ENCODE results near the gene LRRC45. TPM values are rescaled to one million over a fixed set of nuclear protein-coding genes. Genes with fewer than 3 reads are reported as not detected.

LRRC45 gene
- polyA plus RNA-seq, 1 donor: 8.4 TPM

DNA sequence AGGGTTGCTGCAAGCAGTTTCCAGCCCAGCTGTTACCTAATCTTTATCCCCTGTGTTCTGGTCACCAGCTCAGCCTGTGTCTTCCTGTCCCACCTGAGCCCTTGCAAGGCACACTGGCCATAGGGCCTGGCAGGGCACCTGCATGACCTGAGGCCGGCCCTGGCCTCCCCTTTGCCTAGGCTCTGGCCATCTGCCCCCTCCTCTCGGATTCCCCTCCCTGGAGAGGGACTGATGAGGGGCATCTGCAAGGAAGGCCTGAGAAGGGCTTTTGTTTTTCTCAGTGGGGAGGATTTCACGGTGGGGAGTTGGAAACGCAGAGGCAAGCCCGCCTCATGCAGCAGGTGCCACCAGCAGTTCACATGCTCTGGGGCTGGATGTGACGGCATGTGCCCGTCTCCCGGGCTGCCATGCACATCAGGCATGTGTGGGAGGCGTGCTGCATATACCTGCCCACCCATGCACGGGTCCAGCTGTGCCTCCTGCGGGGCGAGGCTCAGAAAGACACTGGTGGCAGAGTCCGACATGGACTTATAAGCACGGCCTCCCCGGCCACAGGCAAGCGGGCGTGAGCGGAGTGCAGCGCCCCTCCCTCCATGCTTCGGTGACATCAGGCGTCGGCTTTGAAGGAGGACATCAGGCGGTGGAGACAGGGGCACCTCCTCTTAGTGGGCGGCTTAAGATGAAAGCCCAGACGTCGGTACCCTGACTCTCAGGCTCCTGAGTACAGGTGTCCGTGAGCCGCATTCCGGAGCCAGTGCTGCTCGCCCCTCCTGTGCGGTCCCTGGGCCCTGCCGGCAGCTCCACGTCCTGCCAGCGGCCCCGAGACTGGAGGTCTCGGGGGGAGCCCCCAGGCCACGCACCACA, 29.1 kb upstream of the LRRC45 start:
- DNase-seq (ENCODE audit: low read depth): no peak

DNA sequence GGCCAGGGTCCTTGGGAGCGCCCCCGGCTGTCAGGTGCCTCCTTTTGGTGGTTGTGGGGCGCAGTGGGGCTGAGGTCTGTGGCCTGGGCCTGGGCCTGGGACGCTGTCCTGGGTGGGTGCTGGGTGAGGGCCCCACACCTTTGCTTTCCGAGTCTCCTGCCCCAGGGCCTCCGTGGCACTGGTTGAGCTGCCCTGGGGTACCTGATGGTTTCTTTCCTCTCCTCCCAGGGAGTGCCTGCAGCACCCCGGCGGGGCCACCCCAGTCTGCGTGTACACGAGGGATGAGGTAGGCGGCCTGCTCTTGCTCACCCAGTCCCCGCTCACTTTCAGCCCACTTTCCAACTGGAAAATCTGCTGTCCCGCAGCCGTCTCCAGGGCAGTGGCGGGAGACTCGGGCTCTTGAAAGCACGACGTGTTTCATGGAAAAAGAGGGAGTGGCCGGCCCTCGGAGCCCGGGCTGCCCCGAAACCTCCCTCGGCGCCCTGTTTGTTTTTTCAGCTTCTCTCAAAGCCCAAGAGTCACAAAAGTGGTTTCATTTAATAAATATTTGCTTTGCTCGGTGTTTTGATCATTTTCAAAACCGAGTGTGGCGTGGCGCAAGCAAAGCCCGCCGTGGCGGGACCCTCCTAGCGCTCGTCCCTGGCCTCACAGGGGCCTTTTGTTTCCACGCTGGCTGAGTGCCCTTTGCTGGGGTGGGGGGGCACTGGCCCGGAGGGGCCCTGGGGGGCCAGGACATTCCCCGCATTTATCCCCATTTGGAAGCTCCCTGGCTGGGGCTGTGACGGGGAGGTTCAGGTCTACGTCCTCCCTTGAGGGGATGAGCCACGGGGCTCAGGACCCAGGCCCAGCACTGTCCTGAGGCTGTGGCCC, 28.3 kb upstream of the LRRC45 start:
- DNase-seq (ENCODE audit: low read depth): no peak

DNA sequence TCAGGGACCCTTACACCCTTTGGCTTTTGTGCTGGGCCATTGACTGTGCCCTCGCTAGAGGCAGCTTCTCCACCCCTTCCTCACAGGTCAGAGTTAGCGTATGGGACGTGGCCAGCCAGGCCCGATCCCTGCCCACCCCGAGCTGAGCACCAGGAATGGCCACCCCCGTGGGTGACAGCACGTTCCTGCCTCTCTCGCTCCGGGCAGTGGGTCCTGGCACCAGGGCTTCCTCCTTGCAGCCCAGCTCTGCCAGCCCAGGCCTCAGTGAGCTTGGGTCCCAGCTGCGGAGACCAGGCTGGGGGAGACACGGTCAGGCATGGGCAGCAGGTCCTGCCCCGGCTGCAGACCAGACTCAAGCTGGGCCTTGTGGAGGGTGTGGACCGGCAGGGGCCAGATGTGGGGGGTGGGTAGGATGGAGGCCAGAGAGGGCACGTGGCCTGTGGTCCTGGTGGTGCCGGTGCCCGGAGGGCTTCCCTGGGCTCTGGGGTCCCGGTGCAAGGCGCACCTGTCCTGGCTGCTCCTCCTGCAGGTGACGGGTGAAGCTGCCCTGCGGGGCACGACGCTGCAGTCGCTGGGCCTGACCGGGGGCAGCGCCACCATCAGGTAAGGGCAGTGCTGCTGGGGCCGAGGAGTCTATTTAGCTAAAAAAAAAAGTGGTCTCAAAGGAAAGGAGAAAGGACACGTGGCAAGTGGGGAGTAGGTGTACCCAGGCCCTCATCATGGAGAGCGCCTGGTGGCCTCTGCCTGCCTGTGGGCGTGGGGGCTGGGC, 27.5 kb upstream of the LRRC45 start:
- DNase-seq (ENCODE audit: low read depth): no peak

DNA sequence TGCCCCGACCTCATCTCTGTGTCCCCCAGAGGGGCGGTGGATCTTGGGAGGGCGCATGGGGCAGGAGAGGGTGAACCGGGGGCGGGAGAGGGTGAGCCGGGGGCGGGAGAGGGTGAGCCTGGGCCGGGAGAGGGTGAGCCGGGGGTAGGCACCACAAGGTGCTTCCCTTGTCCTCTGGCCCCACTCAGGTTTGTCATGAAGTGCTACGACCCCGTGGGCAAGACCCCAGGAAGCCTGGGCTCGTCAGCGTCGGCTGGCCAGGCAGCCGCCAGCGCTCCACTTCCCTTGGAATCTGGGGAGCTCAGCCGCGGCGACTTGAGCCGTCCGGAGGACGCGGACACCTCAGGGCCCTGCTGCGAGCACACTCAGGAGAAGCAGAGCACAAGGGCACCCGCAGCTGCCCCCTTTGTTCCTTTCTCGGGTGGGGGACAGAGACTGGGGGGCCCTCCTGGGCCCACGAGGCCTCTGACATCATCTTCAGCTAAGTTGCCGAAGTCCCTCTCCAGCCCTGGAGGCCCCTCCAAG, 26.8 kb upstream of the LRRC45 start:
- DNase-seq (ENCODE audit: low read depth): no peak

DNA sequence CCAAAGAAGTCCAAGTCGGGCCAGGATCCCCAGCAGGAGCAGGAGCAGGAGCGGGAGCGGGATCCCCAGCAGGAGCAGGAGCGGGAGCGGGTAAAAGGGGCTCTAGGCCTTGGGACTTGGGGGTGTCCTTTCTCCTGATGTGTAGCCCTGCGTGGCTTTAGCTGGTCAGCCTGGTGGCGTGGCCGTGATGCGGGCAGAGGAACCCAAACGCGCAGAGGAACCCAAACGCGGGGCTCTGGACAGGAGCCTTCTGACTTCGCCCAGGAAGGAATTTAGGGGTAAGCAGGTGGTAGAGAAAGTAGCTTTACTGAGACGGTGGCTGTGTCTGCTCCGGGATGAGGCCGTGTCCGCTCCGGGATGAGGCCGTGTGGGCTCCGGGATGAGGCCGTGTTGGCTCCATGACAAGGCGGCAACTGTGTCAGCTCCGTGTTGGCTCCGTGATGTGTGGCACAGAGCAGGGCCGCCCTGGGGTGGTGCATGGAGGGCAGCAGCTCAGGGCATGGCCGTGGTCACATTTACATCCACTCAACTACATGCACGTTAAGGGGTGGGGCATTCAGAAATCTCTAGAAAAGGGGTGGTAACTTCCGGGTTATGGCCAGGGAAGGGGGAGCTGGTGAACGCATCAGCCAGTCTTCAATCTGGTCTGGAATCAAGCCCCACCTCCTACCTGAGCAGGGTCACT, 26.2 kb upstream of the LRRC45 start:
- no peak for DNase-seq (ENCODE audit: low read depth)

DNA sequence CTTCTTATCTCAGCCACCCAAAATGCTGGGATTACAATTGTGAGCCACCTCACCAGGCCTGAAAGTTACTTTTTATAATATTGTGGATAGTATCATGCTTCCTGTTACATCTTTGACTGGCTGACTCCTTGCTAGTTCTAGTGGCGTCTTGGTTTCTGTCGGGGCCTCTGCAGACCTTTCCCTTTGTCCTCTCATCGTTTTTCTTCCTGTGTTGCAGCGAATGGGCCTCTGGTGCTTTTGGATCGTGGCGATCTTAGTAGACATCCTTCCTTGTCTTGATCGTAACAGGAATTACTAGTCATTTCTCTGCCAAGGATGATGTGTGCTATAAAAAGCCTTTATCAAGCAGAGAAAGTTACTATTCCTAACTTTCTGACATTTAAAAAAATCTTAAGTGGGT, 24.9 kb upstream of the LRRC45 start:
- DNase-seq (ENCODE audit: low read depth): no peak

DNA sequence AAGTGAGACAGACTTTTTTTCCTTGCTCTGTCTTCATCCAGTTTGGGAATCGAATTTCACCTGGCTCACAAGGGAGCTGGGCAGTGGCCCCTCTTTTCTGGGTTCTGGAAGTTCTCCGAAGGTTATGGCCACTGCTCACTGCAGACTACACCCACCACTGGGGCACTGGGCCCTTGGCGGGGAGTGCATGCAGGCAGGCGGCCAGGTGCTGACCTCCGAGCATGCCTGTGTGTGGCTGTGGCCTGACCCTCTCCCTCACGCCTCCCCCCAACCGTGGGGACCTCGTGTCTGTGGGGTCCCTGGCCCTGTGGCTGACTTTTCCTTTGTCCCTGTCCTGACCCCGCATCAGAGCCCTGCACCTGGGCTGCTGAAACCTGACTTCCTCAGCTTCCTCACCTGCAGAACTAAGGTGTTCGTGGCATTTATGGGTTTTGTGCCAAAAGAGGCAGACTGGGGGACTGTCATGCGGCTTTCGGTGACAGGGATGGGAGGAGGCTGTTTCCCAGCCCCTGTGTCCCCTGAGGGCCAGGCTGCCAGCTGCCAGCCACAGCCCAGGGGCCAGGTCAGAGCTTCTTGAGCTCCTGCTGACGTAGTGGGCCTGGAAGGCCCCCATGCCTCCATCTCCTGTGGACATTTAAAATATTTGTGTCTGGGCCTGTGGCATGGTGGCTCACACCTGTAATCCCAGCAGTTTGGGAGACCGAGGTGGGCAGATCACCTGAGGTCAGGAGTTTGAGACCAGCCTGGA, 24.2 kb upstream of the LRRC45 start:
- no peak for DNase-seq (ENCODE audit: low read depth)

DNA sequence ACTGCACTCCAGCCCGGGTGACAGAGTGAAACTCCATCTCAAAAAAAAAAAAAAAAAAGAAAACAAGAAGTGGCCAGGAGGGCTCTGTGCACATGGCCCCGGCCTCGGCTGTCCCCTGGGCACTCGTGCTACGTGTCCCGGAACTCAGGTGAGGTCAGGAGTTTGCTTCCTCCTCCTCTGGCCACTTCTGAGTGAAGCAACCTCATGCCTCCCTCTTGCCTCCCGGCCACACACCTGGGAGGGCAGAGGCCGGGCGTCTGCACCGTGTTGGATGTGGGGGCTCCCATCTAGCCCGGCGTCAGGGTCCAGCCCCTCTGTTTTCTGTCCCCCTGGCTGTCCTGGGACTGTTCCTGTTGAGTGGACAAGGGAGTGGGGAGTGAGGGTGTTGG, 23.5 kb upstream of the LRRC45 start:
- DNase-seq (ENCODE audit: low read depth): no peak

DNA sequence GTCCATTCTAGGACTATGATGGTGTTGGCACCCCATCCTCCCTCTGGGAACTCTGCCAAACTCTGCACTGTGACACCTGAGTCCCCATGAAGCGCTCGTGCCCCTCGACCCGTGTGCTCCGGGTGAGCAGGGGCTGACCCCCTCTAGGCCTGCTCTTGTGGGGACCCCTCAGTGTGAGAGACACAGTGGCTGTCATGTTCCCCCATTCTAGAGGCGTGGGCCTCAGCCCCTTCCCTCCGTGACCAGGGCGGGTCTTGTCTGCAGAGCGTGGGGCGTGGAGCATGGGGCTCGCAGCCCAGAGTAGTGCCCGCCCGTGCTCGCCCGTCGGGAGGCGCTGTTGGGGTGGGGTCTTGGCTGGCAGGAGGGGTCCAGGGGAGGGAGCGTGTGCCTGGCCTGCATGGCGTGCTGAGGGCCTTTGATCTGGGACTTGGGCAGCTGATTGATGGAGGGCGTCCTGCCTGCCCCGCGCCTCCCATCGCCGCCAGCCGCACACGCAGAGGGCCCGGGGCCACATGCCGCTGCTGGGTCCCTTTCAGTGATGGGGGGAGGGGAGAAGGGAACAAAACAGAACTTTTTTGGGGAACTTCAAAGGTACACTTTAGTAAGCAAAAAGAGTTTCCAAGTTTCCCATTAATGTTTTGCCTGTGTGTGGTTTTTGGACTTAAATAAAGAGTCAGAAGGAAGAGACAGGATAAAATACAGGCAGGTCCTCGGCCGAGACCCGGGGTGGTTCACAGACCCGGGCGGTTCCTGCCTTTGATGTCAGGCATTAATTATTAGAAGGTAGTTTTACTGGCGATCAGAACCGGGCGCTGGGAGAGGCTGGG, 22.9 kb upstream of the LRRC45 start:
- DNase-seq (ENCODE audit: low read depth): no peak

DNA sequence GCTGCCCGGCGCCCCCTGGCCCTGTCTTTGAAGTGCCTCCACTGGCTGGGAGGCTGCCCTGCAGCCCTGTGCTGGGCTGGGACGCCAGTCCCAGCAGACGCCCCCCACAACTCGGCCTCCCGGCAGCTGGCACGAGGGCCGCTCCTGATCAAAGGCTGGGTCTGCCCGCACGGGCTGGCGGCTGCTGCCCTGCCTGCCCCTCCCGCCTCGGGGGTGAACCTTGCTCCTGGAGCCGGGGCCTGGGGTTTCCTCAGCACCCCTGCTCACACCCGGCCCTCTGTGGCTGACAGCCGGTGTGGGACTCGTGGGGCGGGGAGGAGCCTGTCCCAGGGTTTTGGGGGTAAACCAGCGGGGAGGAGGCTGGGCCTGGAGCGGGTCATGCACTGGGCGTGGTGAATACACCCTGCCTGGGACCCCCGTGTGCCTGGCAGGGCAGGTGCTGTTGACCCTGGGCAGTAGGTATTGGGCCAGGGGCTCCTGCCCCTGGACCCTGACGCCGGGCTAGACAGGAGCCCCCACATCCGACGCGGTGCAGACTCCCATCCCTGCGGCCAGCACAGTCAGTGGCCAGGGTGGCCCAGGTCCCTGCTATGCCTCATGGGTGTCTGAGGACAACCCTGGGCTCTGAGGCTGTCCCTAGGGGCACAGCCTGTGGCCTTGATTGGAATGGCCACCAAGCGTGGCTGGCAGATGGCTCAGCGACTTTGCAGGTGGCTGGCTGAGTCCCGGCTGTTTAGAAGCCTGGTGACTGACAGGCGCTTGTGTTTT, 22.1 kb upstream of the LRRC45 start:
- DNase-seq (ENCODE audit: low read depth): no peak

DNA sequence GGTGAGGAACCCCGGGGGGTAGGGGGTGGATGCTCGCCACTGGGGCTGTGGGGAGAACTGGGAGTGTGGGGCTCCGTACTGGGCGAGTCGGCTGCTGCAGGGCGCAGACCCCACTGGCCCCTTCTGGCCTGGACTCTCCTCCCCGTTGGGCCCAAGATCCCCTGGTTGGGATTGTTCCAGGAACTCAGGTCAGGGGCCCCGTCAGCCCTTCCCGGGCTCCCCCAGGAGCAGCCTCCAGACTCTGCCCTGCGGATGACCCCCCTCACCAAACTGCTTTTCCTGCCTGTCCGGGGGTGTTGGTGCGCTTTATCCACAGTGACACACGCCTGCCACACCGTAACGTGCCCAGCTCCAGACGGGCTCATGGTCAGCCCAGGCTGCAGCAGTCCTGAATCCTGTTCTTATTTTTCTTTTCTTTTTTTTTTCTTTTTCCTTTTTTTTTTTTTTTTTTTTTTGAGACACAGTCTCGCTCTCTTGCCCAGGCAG, 21.5 kb upstream of the LRRC45 start:
- DNase-seq (ENCODE audit: low read depth): no peak

DNA sequence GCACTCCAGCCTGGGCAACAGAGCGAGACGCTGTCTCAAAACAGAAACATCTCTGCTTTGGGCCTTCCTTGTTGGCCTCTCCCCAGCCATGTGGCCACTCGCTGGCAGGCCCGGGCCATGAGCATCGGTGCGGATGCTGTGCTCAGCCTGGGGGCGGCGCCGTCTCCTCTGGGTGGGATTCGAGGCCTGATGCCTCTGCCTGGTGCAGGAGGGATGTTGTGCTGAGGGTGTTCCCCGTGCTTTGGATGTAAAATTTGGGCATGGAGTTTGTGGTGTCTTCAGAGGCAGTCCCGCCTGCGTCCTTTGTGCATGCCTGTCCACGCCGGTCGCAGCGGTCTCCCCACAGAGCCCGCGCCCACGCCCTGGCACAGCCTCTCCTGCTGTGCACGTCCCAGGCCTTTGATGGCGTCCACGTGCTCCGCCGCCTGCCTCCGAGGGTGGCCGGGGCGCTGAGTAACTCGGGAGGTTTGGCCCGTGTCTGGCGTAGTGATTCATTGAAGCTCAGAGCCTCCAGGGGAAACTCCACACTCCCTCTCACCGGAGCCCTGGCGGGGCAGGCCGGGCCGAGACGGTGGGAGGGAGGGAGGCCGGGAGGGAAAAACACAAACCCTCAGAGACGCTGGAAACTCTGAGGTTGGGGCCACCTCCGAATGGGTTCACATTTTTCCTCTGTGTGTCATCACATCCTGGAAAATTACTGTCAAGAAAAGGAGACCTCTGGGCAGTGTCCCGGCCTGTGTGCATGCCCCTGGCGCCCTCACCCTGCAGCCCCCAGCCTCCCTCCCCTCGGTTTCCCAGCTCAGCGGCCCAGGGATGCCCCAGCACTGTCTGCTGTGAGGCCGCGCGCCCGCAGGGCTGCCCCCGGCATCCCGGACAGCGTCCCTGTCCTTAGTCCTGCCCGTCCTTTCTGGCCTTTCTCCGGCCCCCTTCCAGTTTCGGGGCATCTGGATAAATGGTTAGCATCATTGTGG, 19.4 kb upstream of the LRRC45 start:
- DNase-seq (ENCODE audit: low read depth): no peak

DNA sequence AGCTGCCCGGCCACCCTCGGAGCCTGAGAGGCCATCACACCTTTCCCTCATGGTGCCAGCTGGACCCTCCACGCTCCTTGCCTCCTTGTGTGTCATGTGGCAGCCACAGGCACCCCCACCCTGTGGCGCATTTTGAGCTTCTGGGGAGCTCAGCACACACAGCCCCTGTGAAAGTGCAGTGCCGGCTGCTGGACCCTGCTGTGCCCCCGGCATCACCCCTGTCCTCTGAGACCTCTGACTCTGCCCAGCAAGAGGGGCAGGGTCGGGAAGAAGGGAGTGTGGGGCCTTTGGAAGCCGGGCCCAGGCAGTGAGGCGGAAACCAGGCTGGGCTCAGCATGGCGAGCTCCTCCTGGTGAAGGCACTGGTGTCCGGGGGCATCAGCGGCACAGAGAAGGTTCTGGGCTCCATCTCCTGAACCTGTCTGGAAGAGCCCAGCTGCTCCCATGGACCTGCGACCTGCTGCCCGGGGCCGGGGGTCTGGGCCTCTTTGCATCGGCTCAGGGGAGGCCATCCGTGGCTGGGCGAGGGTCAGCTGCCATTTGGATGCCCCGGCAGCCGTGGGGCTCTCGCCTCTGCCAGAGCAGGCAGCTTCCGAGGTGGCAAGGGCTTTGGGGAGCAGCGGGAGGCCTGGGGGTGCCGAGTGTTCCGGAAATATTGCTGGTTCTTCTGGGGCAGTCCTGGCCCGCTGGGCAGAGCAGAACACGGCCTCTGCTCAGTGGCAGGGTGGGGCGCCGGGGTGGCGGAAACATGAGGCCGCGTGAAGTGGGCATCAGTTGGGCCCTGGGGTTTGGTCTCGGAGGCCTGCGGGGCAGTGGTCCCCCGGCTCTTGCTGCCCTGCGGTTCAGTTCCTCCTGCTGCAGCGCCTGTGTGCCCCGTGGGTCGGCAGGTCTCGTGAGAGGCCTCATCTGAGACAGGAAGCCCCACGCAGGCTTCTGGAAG, 18.3 kb upstream of the LRRC45 start:
- no peak for DNase-seq (ENCODE audit: low read depth)

DNA sequence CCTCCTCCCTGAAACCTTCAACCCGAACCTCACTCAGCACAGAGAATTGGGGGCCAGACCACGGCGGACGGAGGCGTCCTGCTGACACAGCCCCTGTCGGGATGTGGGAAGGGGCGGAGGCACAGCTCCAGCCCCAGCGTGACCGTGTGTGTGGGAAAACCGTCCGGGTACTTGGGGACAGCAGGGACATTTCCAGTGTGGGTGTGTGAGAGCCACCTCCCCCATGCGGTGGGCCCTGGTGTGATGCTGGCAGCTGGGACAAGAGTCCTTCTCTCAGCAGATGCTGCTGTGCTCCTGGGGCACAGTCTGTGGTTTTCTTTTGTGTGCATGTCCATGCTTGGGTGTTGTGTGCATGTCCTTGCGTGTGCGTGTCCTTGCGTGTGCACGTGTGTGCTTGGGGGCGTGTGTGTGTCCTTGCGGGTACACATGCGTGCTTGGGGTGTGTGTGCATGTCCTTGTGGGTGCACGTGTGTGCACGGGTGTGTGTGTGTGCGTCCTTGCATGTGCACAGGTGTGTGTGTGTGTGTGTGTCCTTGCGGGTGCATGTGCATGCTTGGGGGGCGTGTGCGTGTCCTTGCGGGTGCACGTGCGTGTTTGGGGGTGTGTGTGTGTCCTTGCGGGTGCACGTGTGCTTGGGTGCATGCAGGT, 17.3 kb upstream of the LRRC45 start:
- no peak for DNase-seq (ENCODE audit: low read depth)

DNA sequence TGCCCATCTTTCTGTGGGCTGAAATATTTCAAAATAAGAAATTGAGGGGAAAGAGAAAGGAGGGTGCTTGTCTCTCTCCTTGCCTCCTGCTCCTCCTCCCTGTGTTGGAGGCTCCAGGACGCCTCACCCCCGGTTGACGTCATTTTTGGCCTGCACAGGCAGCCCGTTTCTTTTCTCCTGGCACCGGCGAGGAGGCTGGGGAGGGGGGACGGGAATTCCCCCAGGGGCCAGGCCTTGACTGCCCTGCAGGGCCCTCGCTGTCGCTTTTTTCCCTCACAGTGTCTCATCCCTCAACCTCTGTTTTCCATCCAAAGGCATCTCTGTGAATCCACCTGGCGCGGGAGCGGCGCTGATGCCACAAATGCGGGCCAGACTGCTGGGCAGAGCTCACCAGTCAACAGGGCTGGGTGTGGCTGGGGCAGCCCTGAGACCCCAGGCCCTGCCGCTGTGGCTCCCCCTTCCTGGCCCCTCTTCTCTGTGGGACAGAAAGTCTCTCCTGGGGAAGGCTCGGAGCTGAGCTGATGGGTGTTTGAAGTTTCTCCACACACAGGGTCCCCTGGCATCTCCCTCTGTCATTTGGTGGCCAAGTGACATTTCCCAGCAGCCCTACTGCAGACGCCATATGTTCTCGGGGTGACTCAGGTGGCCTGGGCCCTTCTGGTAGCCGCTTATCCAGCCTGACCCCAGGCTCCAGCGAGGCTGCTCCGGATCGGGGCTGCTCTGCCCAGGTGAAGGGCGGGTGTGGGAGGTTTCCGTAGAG, 16.5 kb upstream of the LRRC45 start:
- DNase-seq (ENCODE audit: low read depth): no peak

All from forelimb muscle (tissue), 1 donor.